MM.1S (cell line): ENCODE results near the gene CPS1.

Experiments used
- DNase-seq: peaks from one replicate; pipeline ENCODE4 v3.0.0-alpha.2; 2015
- H2AFZ ChIP-seq: fragments of 300-600 bp; sonication (generic); 2 replicates; pipeline ENCODE4 v1.6.0; 2016; ENCODE audit warnings: antibody characterized with exemption, low read length
- H3F3A ChIP-seq: fragments of 300-600 bp; sonication (generic); 2 replicates; pipeline ENCODE4 v1.6.1; 2016; ENCODE audit warnings: mild to moderate bottlenecking, antibody characterized with exemption, low read length, moderate library complexity, mixed read lengths; ENCODE audit not compliant: insufficient read depth
- H3K27ac ChIP-seq: fragments of 300-600 bp; sonication (generic); 2 replicates; pipeline ENCODE4 v1.5.1; 2016; ENCODE audit warnings: mild to moderate bottlenecking, low read length
- H3K27me3 ChIP-seq: fragments of 300-600 bp; sonication (generic); replicated peaks from 2 replicates; pipeline ENCODE4 v1.6.0; 2016; ENCODE audit warnings: low read length; ENCODE audit not compliant: insufficient read depth
- H3K36me3 ChIP-seq: fragments of 300-600 bp; sonication (generic); replicated peaks from 2 replicates; pipeline ENCODE4 v1.6.1; 2016; ENCODE audit warnings: mild to moderate bottlenecking, low read length, mixed read lengths; ENCODE audit not compliant: insufficient read depth
- H3K4me1 ChIP-seq: fragments of 300-600 bp; sonication (generic); 2 replicates; pipeline ENCODE4 v1.6.1; 2016; ENCODE audit warnings: low read length, mixed read lengths
- H3K4me2 ChIP-seq: fragments of 300-600 bp; sonication (generic); 2 replicates; pipeline ENCODE4 v1.6.0; 2016; ENCODE audit warnings: low read depth, low read length
- H3K4me3 ChIP-seq: fragments of 300-600 bp; sonication (generic); 2 replicates; pipeline ENCODE4 v1.5.1; 2016; ENCODE audit warnings: low read length, mixed read lengths
- H3K79me2 ChIP-seq: fragments of 300-600 bp; sonication (generic); 2 replicates; pipeline ENCODE4 v1.6.1; 2016; ENCODE audit warnings: mixed run types, low read length, mixed read lengths
- H3K9ac ChIP-seq: fragments of 300-600 bp; sonication (generic); 2 replicates; pipeline ENCODE4 v1.6.1; 2016; ENCODE audit warnings: low read length, mixed read lengths
- H3K9me2 ChIP-seq: fragments of 300-600 bp; sonication (generic); replicated peaks from 2 replicates; pipeline ENCODE4 v1.6.1; 2016; ENCODE audit warnings: mild to moderate bottlenecking, low read length, mixed read lengths; ENCODE audit not compliant: insufficient read depth
- H3K9me3 ChIP-seq: fragments of 300-600 bp; sonication (generic); replicated peaks from 2 replicates; pipeline ENCODE4 v1.6.1; 2016; ENCODE audit warnings: mild to moderate bottlenecking, low read length, mixed read lengths; ENCODE audit not compliant: insufficient read depth
- H4K20me1 ChIP-seq: fragments of 300-600 bp; sonication (generic); 2 replicates; pipeline ENCODE4 v1.6.1; 2016; ENCODE audit warnings: mild to moderate bottlenecking, low read length, moderate library complexity, mixed read lengths; ENCODE audit not compliant: insufficient read depth
- EZH2 ChIP-seq: fragments of 300-600 bp; sonication (generic); optimal IDR thresholded peaks from 2 replicates; pipeline ENCODE3; 2017; ENCODE audit warnings: low read depth, mild to moderate bottlenecking, antibody characterized with exemption, low read length, mixed read lengths
- EZH2phosphoT487 ChIP-seq: fragments of 300-600 bp; sonication (generic); IDR thresholded peaks from 2 replicates; pipeline ENCODE4 v1.6.1; 2018; ENCODE audit warnings: antibody characterized with exemption, low read length
- TF ChIP-seq, protein P1 (sequence below): fragments of 300-600 bp; sonication (generic); IDR thresholded peaks from 2 replicates; pipeline ENCODE4 v1.5.1; 2016; ENCODE audit warnings: antibody characterized with exemption, low read length, mixed read lengths

The CPS1 gene

DNA sequence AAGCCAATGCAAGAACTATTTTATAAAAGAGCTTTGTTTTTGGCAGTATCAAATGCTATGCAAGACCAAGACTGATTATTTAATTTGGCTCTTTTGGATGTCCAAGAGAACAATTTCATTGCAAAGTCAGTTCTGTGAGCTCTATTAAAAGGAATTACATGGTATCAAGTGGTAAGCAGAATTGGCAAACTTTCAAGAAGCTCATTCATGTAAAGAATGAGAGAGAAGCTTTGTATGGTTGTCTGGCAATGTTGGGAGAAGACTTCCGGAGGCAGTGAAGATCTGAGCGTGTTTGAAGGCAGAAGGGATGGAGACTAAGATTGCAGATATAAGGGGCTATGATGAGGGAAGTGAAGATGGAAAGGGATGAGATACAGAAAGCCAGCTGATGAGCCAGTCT, 49.6 kb downstream of the CPS1 start:
- Histone ChIP-seq H3K4me3 (no peak overlapping the region), H3K4me1 (0 out of 2 replicates have a peak, but pooled peaks cover 5% of the 10 kb centered on the region), H3K27me3 (no peaks in the 10 kb centered on the region), H3K4me2 (no peak overlapping the region), H2AFZ (no peak overlapping the region), H4K20me1 (no peaks in the 10 kb centered on the region), H3K9me3 (no peaks in the 10 kb centered on the region), H3K36me3 (no peaks in the 10 kb centered on the region), H3K9me2 (no peaks in the 10 kb centered on the region), H3K27ac (no peak overlapping the region), H3F3A (no peaks in the 10 kb centered on the region), H3K79me2 (no peaks in the 10 kb centered on the region), H3K9ac (no peak overlapping the region)
- TF ChIP-seq EZH2 (no peak), EZH2phosphoT487 (no peak)
- TF ChIP-seq, protein P1, sequence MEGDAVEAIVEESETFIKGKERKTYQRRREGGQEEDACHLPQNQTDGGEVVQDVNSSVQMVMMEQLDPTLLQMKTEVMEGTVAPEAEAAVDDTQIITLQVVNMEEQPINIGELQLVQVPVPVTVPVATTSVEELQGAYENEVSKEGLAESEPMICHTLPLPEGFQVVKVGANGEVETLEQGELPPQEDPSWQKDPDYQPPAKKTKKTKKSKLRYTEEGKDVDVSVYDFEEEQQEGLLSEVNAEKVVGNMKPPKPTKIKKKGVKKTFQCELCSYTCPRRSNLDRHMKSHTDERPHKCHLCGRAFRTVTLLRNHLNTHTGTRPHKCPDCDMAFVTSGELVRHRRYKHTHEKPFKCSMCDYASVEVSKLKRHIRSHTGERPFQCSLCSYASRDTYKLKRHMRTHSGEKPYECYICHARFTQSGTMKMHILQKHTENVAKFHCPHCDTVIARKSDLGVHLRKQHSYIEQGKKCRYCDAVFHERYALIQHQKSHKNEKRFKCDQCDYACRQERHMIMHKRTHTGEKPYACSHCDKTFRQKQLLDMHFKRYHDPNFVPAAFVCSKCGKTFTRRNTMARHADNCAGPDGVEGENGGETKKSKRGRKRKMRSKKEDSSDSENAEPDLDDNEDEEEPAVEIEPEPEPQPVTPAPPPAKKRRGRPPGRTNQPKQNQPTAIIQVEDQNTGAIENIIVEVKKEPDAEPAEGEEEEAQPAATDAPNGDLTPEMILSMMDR: no peak
- DNase-seq: no peak

DNA sequence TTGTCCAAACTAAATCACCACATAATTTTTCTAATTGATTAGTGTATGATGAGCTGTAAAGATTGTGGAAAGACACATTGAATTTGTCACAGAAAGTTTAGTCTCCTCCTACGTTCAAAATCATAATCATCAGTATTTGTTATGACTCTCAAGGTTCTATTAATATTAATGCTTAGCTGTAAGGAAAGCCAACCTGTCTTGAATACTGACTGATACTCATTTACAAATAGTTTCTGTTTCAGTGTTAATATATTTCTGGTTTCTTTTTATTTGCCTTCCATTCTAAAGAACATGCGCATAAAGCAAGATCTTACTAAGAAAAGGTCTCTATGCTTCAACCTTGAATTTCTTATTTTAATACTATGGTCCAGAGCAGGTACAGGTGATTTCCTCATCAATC, 55.1 kb downstream of the CPS1 start:
- Histone ChIP-seq H3F3A (no peaks in the 10 kb centered on the region), H3K79me2 (no peaks in the 10 kb centered on the region), H3K4me2 (peak overlapping the region; percentile 10; the same call in 1 of the 2 replicates), H3K36me3 (no peaks in the 10 kb centered on the region), H3K9ac (no peak overlapping the region), H3K4me3 (no peak overlapping the region), H3K9me3 (no peaks in the 10 kb centered on the region), H2AFZ (no peak overlapping the region), H3K27me3 (no peaks in the 10 kb centered on the region), H4K20me1 (no peaks in the 10 kb centered on the region), H3K4me1 (no peaks in the 10 kb centered on the region), H3K9me2 (no peaks in the 10 kb centered on the region), H3K27ac (no peak overlapping the region)
- DNase-seq: peak; percentile 11
- TF ChIP-seq EZH2phosphoT487: no peak
- no peak for TF ChIP-seq EZH2
- TF ChIP-seq, protein P1: no peak

DNA sequence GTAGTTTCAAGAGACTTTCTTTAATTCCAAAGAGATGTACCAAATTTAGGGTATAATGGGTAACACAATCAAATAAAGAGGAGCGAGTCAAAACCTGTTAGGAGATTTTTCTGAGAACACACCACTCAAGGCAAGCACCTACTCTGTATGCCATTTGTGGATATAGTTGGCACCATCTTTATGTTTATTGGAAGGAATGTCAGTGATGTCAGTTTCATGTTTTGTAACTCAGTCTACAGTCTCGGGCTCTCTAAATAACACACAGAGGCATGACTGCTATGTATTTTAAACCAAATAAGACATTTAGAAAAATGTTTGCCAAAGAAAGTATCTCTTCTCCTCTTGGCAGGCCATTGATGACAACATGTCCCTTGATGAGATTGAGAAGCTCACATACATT, 59.7 kb downstream of the CPS1 start:
- Histone ChIP-seq H3K27me3 (no peaks in the 10 kb centered on the region), H3K27ac (no peak overlapping the region), H3K36me3 (no peaks in the 10 kb centered on the region), H3K4me2 (no peak overlapping the region), H3F3A (no peaks in the 10 kb centered on the region), H2AFZ (no peak overlapping the region), H3K9me2 (no peaks in the 10 kb centered on the region), H3K4me3 (no peak overlapping the region), H3K9me3 (no peaks in the 10 kb centered on the region), H3K9ac (no peak overlapping the region), H3K79me2 (no peaks in the 10 kb centered on the region), H4K20me1 (no peaks in the 10 kb centered on the region), H3K4me1 (0 out of 2 replicates have a peak, but pooled peaks cover 7% of the 10 kb centered on the region)
- DNase-seq: no peak
- TF ChIP-seq, protein P1: no peak
- TF ChIP-seq EZH2phosphoT487 (no peak), EZH2 (no peak)
